NCI-H524 (cell line): ENCODE results near the gene RPL35A.
"Not testable (repeated sequence)": the region's sequence is repeated elsewhere in the genome, so short reads cannot be mapped to it uniquely, and the experiment has no call there.

Experiments
- DNase-seq, 2 experiments: peaks; one replicate each; lab custom pipeline; 2025; lab: John Stamatoyannopoulos, UW

RPL35A gene

DNA sequence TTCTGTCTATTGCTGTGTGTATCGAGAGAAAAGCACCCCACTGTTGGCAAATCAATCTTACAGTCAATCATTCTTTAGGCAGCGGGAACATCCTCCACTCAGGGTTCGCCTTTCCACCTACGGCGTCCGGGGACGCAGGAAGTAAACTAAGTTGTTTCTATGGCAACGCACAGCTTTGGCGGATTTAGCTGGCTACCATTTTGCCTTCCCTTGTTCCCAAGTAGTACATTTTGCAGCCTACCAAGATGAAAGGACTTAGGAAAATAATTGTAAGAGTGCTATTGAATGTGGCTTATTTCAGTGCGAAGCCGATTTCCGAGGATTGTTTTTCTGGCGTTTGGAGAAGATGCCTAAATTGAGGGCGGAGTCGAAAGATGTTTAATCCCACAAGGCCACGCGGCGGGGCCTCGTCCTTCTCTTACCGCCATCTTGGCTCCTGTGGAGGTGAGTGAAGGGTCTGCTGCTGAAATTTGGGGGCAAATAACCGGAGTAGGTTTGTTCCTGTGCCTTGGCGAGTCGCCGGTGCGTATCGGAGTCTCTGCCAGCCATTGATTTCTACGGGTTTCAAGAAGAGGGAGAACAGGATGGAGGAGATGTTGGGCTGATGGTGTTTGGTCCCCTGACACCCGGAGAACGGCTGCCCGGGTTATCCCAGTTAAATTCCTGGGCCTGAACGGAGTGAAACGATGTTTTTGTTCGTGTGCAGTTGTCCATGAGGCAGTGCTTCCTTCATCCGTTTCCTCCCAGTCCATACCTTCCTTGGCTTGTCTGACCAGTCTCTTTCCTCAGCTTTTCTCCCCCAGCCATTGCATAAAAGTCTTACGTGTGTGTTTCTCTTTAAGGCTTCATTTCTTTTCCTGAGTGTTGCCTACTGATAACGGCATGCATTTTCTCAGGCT lies at the start of gene RPL35A:
Gene RPL35A, plus strand, starts transcription at position 413 of the 899 bp plus-strand sequence. CDS start 778 bp downstream, outside the sequence.
- peak; percentile 98 to 99 for DNase-seq

DNA sequence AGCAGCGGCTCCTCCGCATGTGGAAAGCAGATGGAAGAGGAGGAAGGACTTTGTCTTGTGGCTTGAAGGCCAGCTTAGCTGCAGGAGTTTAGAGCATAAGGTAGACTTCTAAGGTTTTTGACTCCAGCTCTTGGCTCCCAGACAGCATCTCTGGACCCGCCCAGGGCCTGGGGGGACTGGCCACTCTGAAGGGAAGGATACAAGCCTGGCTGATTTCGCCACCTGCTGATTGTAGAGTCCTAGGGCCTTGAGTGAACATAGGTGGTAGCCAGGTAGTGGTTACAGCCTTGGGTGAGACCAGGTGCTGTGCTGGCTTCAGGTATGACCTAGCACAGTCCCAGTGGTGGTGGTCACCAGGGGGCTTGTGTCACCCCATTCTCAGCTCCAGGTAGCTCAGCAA lies 48.4 kb upstream of the RPL35A start:
- DNase-seq, result no peak

DNA sequence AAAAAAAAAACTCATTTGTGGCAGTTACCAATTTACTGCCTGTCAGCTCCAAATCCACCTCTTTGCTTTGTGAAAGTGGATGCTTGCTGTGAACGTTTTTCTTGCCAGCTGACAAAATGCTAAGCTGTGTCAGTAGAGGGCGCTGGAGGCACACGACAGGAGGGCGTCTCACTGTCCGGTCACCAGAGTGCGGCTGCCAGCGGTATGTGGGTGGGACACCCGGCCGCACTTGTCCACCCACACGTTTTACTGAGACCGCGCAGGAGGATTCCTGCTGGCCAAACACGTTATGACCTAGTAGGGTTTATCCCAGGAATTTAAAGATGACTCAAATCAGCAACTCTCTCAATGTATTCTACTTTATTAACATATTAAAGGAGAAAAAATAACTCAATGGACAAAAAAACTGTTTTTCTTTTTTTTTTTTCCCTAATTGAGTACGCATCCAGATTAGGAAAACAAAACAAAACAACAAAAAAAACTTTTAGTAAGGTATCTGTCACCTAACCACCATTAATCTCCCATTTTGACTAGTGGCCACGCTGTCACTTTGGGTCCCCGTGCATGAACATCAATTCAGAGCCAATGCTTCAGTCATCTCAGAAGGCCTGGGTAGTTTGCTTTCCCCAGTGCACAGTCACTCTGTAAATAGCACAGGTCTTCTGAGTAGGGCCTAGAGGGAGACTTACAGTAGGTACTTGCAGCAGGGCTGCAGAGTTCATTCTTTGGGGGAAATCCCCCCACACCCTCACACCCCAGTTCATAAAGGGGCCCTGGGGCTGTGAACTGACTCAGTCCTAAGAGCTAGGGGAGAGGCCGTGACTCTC lies 43.8 kb upstream of the RPL35A start:
- peak; percentile 42 to 85 for DNase-seq

- no peak for DNase-seq
Observed at GRCh38 chr3:197906850-197907187, 43.2 kb upstream of the RPL35A start.

GRCh38 chr3:197907196-197907595 lies 42.8 kb upstream of the RPL35A start:
- DNase-seq, result no peak

DNA sequence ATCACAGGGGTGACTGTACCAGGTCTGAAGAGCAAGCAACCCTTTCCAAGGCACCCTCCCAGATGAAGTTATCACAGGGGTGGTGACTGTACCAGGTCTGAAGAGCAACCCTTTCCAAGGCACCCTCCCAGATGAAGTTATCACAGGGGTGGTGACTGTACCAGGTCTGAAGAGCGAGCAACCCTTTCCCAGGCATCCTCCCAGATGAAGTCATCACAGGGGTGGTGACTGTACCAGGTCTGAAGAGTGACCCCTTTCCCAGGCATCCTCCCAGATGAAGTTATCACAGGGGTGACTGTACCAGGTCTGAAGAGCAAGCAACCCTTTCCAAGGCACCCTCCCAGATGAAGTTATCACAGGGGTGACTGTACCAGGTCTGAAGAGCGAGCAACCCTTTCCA lies 41.4 kb upstream of the RPL35A start:
- DNase-seq, result not testable (repeated sequence)

DNA sequence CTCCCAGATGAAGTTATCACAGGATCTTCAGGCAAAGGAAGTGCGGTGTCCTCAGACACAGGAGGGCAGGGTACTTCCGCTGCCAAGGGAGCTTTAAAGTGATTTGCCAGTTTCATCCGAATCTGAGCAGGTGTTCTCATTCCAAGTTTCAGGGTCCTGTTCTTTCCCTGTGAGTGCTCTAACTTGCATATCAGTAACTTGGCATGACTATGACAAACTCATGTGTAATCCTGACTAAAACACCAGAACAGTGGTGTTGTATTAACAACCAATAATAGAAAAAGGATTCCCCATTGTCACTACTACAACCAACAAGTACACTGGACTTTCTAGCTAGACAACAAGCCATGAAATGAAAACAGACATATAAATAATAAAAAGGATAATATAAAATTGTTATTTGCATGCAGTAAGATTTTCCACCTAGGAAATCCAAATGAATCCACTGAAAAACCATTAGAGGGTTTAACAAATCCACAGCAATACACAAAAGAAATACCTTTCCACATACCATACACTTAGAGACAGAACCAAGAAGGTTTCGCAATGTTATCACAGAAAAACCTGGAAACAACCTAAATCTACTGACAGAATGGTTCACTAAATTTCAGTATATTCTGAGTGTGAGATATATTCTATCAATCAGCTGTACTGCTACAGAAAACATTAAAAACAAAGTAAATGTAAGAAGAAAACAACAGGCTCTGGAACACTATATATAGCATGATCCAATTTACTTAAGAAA lies 40.9 kb upstream of the RPL35A start:
- DNase-seq, result no peak

- no peak for DNase-seq
Observed at GRCh38 chr3:197912741-197913476, 37.1 kb upstream of the RPL35A start.

DNA sequence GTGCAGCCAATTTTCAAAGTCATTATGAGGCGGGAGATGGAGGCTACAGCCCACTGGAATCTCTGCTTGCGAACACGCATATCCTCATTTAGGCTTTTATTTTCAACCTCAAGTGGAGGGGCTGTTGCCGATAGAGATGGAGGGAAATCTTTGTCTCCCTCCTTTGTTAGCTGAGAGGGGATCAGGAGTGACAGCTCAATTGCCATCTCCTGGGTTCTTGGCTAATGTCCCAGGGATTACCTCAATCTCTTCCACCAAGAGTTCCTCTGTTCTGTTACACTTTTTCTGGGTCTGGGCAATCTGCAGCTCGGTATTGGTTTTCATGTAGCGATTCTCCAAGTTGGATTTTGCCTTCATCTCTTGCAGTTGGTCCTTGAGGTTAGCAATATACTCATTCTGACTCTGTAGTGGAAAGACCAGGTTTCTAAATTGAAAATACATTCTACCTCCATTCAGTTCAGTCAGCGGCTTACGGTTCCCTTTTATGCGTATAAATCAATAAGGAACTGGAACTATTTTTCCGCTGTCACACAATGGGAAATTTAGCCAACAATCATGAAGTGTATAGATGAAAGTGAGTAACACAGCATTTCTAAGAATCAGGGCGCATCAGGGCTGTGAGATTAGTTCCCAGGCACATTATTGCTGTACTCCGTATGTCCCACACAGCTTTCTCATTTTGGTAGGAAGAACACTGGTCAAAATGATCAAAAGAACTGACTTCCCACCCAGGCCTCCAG lies 36.2 kb upstream of the RPL35A start:
- DNase-seq, result no peak

- DNase-seq, result not testable (repeated sequence)
Observed at GRCh38 chr3:197921429-197922275, 28.3 kb upstream of the RPL35A start.

- DNase-seq, result peak in 1 of 2 experiments; percentile 14
Observed at GRCh38 chr3:197926418-197926817, 23.6 kb upstream of the RPL35A start.

- not testable (repeated sequence) for DNase-seq
Observed at GRCh38 chr3:197927578-197927977, 22.4 kb upstream of the RPL35A start.

DNA sequence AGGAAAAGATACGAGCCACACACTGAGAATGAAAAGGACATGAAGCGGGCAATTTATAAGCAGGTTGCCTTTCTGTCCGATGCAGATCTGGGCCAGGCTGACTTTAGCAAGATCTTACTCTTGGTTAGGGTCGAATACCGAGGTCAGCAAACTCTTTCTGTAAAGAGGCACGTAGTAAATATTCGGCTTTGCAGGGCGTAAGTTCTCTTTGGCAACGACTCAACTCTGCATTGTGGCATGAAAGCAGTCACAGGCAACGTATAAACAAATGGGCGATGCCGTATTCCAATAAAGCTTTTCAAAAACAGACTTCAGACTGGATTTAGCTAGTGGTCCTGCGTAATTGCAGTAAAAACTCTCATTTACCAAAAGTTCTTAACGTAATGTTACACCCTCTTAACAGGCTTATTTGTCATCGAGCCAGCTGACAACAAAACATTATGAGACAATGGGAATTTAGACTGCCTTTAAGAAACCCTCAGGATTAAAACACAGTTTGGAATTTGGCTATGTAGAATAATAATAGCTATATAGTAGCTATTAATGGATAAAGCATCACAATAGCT lies 13.1 kb upstream of the RPL35A start:
- DNase-seq, result no peak

- no peak for DNase-seq
Observed at GRCh38 chr3:197940745-197941384, 9.1 kb upstream of the RPL35A start.

GRCh38 chr3:197942956-197943556 lies 6.9 kb upstream of the RPL35A start:
- peak; percentile 47 to 57 for DNase-seq

GRCh38 chr3:197949191-197949777 lies 706 bp upstream of the RPL35A start:
- DNase-seq, result no peak

DNA sequence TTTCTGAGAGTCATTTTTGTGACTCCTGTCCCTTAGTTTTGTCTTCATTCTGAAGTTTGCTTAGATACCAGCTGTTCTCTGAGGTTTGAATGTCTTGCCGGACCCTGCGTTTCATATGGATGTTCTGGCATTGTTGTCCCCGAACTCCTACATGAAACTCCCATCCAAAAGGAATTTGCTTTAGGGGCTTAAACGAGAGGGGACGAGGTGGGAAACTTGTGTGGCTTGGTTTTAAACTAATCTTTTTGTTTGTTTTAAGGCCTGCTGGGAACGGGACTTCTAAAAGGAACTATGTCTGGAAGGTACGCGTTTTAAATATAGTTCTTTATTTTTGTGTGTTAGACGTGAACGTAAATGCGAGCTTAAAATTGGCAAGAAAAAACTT lies 679 bp downstream of the RPL35A start:
- DNase-seq, result no peak

GRCh38 chr3:197951392-197951990 lies 1.5 kb downstream of the RPL35A start:
- DNase-seq, result no peak
